ENCODE measurements around the gene COA6.

Gene COA6

DNA sequence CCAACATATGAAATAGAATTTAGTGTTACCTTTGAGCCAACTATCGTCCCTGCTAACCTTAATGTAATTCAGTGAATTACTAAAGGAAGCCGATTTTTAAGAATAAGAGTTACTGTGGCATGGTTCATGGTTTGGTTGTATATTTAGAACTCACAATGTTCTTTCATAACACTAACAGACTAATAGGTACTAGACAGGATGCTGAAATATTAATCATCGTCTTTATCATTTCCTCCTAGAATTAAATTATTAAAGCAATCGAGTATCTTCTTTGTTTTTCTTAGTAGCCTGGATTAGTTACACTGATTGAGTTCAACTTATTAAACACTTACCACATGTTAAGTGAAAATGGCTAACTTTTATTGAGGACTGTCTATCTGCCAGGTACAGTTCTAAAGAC lies 58.0 kb downstream of the COA6 start:
- no peak overlapping the region for H3K4me3 ChIP-seq
- DNase-seq (ENCODE audit: low spot score) = no peak
- H3K27ac ChIP-seq = no peak overlapping the region
- TF ChIP-seq, protein P1, sequence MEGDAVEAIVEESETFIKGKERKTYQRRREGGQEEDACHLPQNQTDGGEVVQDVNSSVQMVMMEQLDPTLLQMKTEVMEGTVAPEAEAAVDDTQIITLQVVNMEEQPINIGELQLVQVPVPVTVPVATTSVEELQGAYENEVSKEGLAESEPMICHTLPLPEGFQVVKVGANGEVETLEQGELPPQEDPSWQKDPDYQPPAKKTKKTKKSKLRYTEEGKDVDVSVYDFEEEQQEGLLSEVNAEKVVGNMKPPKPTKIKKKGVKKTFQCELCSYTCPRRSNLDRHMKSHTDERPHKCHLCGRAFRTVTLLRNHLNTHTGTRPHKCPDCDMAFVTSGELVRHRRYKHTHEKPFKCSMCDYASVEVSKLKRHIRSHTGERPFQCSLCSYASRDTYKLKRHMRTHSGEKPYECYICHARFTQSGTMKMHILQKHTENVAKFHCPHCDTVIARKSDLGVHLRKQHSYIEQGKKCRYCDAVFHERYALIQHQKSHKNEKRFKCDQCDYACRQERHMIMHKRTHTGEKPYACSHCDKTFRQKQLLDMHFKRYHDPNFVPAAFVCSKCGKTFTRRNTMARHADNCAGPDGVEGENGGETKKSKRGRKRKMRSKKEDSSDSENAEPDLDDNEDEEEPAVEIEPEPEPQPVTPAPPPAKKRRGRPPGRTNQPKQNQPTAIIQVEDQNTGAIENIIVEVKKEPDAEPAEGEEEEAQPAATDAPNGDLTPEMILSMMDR (IDR thresholded peaks at IDR 0.05) = no peak

DNA sequence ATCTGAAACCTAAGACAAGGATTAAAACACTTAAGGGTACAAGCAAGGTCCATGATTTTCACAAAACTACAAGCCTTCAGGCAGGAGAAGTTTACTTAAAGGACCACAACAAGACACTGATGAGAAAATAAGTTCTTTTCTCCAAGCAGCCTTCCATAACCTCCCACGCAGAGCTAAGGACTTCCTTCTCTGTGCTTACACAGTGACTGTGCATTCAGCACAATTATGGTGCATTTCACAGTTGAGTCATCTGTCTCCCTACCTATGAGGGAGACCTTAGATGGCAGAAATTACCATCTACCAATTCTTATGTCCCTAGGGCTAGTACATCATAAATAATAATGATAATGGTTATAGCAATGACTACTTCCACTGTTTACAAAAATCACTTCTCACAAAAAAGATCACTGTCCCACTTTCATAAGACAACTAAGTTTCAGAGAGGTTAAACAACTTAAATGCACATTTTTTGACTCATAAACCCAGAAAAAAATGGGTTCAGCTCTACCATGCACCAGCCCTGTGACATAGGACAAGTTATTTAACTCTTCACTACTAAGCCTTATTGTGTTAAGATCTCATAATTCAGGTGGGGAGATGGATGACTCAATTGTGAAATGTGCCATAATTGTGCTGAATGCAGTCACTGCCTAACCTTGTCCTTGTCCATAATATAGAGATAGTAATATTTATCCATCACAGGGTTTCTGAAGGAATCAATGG lies 60.5 kb downstream of the COA6 start:
- no peak for DNase-seq (ENCODE audit: low spot score)
- TF ChIP-seq, protein P1 (IDR thresholded peaks at IDR 0.05) = no peak
- no peak overlapping the region for H3K4me3 ChIP-seq
- no peak overlapping the region for H3K27ac ChIP-seq

Data from coronary artery (tissue), 2 donors.